HFF-Myc (cell line): ENCODE data around the gene NBAS.

Experiments
- DNase-seq: peaks from one replicate; pipeline ENCODE4 v3.0.0-alpha.2; 2011; ENCODE audit warnings: low read depth; ENCODE audit errors: extremely low read depth
- H3K4me3 ChIP-seq: replicated peaks from 2 replicates; pipeline ENCODE4 v1.5.1; 2011; ENCODE audit warnings: low read depth, mild to moderate bottlenecking, control low read depth, low read length
- CTCF ChIP-seq: IDR thresholded peaks from 2 replicates; pipeline ENCODE4 v1.5.1; 2012; ENCODE audit warnings: mild to moderate bottlenecking, low read depth, low read length, control low read depth; ENCODE audit errors: missing control alignments

The NBAS gene

GRCh38 chr2:15364561-15364960, 196.6 kb downstream of the NBAS start:
- DNase-seq, result no peak
- no peak for TF ChIP-seq CTCF
- H3K4me3 ChIP-seq, result no peak overlapping the region

GRCh38 chr2:15363734-15364133, 197.4 kb downstream of the NBAS start:
- no peak for DNase-seq
- TF ChIP-seq CTCF, result no peak
- H3K4me3 ChIP-seq, result no peak overlapping the region

GRCh38 chr2:15363142-15363541, 198.0 kb downstream of the NBAS start:
- no peak overlapping the region for H3K4me3 ChIP-seq
- TF ChIP-seq CTCF, result no peak
- no peak for DNase-seq

GRCh38 chr2:15359716-15360531, 201.2 kb downstream of the NBAS start:
- no peak for TF ChIP-seq CTCF
- H3K4me3 ChIP-seq, result no peak overlapping the region
- peak; percentile 17 for DNase-seq

- H3K4me3 ChIP-seq, result no peak overlapping the region
- TF ChIP-seq CTCF, result no peak
- DNase-seq, result no peak
Observed at GRCh38 chr2:15357922-15358321, 203.2 kb downstream of the NBAS start.

GRCh38 chr2:15357186-15357585, 203.9 kb downstream of the NBAS start:
- no peak overlapping the region for H3K4me3 ChIP-seq
- TF ChIP-seq CTCF, result no peak
- no peak for DNase-seq

GRCh38 chr2:15355386-15355785, 205.7 kb downstream of the NBAS start:
- H3K4me3 ChIP-seq, result no peak overlapping the region
- TF ChIP-seq CTCF, result no peak
- no peak for DNase-seq
